Measurements from ENCODE around the gene TYW1B.
"Not testable (repeated sequence)": the region's sequence is repeated elsewhere in the genome, so short reads cannot be mapped to it uniquely, and the experiment has no call there.

The TYW1B gene

DNA sequence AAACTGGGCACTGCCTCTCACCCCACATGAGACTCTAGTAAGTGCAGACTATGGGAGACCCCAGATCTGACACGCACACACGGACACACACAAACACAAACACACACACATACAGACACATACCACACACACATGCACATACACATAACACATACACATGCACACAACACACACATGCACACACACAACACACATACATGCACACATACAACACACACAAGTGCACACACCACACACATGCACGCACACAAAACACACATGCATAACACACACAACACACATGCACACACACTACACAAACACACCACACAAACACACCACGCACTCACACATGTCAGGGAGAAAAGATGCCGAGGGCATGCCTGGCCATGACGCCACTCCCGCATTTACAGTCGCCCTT lies 205.5 kb downstream of the TYW1B start:
- DNase-seq = no peak

DNA sequence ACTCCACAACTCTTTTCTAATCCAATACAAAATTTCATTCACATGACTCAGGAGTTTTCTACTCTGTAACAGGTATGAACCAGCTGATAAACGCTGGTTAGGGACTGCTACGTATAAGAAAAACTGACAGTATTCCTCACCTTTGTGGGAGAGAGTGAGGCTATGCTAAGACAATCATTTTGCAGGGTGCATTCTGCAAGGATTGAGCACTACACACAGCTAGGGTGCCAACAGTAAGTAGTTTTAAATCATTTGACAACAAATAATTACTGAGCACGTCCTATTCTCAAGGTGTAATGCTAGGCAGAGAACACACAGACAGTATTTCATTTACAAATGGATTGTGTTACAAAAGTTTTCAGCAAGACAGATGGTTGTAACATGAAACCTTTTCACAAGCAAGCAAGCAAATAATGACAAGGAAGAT lies 206.2 kb downstream of the TYW1B start:
- not testable (repeated sequence) for DNase-seq

DNA sequence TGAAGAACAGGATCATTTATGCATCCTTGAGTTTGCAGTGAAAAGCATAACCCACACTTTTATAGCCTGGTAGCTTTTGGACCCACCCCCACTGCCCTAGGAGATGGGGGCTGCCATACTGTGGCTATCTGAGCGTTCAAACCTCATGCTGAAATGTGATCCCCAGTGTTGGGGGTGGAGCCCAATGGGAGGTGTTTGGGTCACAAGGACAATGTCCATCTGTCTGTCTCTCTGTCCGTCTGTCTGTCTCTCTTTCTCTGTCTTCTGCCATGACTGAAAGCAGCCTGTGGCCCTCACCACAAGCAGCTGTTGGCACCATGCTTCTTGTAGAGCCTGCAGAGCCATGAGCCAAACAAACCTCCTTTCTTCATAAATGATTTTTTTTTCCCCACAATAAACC lies 207.1 kb downstream of the TYW1B start:
- not testable (repeated sequence) for DNase-seq

DNA sequence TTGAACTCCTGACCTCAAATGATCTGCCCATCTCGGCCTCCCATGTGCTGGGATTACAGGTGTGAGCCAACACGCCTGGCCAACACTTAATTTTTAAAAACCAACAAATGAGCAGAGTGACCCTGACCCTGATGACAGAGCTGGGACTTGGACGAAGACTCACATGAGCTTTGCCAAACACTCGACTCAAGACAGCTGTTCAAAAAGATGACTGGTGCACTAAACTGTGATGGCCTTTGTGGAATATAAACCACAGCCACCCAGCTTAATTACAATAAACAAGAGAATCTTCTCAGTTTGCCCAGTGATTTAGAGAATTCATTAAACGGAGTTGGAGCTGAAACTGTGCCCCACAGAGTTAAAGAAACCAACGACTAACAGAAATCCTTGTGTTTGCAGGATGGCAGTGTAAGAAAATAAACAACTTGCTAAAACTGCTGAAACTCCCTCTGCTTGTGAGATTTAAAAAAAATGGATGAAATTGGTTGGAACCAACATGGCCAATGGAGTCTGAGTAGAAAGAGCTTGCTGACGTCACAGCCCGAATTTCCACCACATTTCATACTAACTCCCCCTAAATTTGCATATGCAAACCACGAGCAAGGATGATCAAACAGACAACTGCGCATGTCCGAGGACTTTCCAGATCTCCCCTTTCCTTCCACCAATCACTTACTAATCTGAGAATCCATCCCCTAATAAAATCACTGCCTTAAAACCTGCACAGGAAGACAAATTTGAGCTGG lies 209.4 kb downstream of the TYW1B start:
- DNase-seq = not testable (repeated sequence)

DNA sequence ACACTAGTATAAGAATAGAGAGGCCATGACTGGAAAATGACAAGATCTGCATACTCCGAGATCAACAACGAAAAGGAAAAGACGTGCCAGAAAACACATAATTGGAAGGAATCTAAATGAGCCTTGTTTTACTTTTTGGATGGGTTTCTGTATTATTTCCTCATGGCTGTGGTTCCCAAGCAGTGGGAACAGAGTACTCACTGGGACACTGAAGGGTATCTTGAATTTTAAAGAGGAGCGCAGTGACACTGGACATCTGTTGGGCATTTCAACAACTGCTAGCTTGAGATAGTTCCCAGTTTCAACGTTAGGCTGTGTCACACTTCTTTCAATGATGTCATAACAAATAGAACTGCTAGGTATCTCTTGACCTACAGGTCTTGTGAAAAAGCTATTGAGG lies 218.2 kb downstream of the TYW1B start:
- not testable (repeated sequence) for DNase-seq

DNA sequence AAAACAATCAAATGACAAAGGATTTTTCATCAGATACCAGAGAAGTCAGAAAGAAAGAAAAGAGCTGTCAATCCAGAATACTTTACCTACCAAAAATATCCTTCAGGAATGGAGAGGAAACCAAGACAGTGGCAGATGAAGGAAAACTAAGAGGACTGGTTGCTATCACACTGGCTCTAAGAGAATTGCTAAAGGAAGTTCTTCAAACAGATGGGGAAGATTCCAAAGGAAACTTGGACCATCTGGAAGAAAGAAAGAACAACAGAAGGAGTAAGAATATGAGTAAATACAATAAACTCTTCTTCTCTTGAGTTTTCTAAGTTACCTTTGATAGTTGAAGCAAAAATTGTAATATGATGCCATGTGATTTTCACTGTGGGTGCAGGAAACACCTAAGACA lies 220.0 kb downstream of the TYW1B start:
- not testable (repeated sequence) for DNase-seq

DNA sequence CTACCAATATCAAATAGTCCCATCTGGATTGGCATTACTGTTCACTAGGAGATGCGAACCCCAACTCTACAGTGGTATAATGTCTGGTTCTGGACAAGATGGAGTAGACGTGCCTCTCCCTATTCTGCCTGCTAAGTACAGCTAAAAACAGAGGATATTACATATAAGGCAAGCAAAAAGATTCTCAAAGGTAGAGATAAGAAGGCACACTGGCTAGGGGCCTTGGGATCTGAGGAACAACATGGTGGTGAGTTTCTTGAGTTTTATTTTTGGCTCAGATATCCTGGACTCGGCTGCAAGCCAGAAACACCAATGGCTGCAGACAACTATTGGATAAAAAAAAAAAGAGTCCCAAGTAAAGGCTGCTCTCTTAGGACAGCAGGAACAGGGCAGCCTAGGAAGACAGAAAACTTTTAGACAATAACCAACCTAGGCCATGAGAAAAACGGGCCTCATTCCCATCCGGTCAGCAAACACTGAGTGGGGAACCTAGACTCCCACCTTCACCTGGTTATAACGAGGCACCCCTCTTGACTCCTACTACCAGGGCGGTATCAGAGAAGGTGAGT lies 222.1 kb downstream of the TYW1B start:
- DNase-seq = not testable (repeated sequence)

DNA sequence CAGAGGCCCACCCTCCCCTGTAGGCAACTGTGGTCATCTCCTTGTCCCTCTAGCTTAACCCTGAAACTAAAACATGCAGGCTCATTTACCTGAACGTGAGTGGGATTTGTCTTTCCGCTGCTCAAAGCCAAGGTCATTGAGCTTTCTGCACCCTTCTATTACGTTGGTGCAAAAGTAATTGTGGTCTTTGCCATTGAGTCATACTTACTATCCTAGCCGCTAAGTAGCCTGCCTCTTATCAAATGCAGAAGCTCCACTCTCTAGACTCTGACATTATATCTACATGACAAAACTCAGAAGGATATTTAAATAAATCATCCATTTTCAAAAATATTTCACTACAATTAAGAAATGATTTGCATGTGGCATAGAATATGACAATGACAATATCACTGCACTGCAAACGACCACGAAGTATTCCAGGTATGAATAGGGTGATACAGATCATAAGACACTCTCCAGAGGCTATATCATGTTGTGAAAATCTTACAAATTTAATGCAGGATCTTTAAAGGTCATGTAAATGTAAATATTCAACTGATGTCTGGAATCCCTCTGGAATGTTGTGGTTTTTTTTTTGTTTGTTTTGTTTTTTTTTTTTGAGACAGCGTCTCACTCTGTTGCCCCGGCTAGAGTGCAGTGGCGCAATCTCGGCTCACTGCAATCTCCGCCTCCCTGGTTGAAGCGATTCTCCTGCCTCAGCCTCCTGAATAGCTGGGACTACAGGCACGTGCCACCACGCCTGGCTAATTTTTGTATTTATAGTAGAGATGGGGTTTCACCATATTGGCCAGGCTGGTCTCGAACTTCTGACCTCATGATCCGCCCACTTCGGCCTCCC lies 223.0 kb downstream of the TYW1B start:
- DNase-seq = not testable (repeated sequence)

DNA sequence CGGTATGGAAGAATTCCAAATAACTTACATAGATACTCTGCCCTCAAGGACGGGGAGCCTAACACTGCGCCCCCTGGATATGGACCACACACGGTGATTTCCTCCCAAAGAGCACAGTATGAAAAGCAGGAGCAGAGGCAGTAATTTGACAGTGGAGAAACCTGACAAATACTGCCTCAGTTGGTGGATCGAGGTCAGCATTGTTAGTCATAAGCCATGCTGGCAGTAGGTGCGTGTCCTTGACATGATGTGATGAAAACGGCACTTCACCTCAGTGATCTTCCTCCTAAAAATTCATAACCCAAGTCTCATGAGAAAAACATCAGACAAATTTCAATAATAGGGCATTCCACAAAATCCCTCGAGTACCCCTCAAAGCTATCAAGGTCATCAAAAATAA lies 224.5 kb downstream of the TYW1B start:
- not testable (repeated sequence) for DNase-seq

DNA sequence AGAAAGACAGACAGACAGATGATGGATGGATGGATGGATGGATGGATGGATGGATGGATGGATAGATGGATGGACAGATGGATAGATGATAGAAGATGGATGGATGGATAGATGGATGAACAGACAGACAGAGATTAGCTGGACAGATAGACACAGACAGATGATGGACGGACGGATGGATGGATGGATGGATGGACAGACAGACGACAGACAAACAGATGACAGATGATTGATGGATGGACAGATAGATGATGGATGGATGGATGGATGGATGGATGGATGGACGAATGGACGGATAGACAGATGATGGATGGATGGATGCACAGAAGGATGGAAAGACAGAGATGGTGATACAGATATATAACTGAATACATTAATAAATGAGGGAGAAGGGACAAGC lies 224.9 kb downstream of the TYW1B start:
- DNase-seq = no peak

DNA sequence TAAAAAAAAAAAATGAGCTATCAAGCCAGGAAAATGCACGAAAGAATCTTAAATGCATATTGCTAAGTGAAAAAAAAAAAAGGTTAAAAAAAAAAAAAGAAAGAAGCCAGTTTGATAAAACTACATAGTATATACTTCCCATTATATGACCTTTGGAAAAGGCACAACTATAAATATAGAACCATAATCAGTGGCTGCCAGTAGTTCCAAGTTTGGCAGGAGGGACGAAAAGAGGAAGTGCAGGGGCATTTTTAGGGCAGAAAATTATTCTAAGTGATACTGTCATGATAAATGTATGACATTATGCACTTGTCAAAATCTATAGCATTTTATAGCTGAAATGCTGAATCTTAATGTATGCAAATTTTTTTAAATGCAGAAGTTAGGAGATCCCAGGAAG lies 226.3 kb downstream of the TYW1B start:
- DNase-seq = not testable (repeated sequence)

DNA sequence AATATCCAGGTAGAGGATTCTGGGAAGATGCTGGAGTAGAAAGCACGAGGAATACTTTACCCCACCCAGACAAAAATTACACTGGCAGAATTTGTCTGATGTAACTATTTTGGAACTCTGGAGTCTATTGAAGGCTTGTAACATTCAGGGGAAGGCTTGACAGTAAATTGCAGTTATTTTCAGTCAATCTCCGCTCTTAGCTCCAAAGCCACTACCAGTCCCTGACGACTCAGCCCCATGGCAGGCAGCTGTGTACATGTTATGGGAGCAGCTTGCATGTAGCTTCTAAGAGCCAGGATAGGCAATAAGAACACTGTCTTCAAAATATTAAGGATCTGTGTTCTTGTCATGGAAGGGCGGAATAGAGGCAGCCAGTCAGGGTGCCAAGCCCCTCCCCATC lies 238.0 kb downstream of the TYW1B start:
- DNase-seq = not testable (repeated sequence)

DNA sequence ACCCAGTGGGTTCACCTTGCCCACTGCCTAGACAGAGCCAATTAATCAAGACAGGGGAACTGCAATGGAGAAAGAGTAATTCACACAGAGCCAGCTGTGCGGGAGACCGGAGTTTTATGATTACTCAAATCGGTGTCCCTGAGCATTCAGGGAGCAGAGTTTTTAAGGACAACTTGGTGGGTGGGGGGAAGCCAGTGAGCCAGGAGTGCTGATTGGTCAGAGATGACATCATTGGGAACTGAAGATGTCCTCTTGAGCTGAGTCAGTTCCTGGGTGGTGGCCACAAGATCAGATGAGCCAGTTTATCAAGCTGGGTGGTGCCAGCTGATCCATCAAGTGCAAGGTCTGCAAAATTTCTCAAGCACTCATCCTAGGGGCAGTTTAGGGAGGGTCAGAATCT lies 240.7 kb downstream of the TYW1B start:
- not testable (repeated sequence) for DNase-seq

DNA sequence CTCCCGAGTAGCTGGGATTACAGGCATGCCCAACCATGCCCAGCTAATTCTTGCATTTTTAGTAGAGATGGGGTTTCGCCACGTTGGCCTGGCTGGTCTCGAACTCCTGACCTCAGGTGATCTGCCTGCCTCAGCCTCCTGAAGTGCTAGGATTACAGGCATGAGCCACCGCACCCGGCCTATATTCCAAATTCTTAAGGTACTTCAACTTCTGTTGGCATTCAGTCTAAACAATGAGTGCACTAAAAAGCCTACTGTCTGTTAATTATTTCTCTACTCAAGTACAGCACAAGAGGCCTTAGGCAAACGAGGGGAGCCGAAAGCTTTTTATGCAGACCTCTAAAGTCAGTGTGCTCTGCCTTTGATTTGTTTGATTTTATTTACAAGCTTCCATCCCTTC lies 243.4 kb downstream of the TYW1B start:
- DNase-seq = not testable (repeated sequence)

DNA sequence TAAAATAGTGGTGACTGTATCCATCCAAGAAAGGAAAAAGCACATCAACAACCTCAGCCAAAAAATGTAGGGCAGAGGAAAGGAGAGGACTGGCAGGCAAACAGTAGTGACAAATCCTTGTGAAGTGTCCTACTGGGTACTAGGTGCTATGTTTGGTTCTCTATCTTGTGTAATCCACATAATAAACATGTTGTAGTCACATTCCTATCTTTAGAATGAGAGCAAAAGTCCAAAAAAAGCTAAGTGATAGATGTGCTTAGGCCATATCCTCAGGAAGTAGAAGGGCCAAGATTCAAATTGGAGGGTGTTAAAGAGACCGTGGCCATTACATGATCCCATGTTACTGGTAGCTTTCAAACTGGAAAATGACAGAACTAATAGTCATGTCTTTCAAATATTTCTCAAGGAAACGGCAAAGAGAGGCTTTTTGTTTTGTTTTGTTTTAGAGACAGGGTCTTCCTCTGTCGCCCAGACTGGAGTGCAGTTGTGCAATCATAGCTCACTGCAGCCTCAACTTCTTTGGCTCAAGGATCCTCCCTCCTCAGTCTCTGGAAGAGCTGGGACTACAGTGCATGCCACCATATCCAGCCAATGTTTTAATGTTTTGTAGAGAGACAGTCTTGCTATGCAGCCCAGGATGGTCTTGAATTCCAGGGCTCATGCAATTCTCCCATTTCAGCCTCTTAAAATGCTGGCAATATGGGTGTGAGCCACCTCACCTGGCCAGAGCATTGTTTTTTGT lies 244.2 kb downstream of the TYW1B start:
- DNase-seq = not testable (repeated sequence)

DNA sequence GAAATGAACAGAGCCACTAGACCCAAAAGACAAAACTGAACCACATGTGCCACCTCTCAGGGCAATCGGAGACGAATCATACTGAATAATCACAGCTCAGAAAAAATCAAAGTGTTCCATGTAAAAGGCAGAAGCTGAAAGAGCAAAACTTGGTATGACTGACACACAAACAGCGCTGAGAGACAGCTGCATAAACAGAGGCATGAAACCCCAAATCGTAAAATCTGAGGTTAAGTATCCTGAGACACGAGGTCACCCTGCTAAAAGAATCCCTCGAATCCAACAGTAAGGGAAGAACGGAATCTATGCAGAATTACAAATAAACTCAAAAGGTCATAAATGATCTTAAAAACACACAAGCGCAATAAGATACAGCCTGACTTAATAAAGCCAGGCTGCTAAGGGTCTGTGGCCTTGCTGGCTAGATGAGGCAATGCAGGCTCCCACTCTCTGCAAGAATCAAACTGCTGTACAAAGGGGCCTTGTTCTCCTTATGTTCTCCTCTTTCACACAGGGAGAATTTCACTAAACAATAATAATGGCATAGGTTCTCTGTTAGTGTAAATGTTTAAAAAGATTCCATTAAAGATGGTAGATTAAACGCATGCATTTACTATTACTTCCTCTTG lies 247.7 kb downstream of the TYW1B start:
- not testable (repeated sequence) for DNase-seq

DNA sequence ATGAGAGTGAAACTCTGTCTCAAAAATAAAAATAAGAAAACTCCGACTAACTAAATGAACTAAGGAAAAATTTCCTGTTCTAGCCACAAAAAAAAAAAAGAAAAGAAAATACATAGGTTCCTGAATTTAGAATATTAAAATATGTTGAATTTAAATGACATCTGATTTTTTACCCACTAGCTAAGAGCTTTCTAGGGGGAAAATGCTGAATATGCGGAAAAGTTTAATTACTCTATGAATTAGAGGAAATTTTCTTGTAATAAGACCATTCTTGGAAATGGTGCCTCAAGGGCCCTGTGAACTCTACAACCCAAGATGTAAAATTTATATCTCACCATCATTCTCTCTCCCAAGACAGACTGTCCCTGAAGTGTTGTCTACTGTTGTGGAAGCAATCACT lies 250.9 kb downstream of the TYW1B start:
- no peak for DNase-seq

DNA sequence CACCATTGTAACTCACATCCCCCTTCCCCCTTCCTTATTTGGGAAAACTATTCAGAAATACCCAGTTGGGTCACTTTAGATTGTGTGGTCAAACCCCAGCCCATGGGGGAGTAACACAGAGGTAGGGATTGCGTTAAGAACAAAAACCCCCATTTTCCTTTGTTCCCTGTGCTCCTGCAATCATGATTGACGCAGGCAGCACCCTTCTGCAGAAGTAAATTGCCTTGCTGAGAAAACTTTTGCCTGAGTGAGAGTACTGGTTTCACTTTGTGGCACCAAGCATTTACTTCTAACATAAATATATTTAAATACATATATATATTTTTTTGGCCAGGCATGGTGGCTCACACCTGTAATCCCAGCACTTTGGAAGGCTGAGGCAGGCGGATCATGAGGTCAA lies 266.0 kb downstream of the TYW1B start:
- DNase-seq = not testable (repeated sequence)

DNA sequence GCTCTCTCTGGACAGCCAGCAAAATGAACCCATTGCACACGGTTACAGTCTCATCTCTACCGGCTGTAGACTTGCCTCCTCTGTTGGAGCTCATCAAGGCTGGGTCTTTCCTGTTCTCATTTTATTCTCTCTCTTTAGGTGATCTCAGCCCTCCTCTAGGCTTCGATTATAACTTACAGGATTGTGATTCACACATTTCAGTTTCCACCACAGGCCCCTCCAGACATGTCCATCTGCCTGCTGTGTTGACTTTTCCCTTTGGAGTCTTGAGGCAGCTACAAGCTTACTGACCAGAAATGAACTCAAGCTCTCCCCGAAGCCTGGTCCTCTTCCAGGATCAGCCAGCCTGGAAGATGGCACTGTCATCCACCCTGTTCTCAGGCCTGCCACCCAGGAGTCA lies 268.5 kb downstream of the TYW1B start:
- DNase-seq = not testable (repeated sequence)

DNA sequence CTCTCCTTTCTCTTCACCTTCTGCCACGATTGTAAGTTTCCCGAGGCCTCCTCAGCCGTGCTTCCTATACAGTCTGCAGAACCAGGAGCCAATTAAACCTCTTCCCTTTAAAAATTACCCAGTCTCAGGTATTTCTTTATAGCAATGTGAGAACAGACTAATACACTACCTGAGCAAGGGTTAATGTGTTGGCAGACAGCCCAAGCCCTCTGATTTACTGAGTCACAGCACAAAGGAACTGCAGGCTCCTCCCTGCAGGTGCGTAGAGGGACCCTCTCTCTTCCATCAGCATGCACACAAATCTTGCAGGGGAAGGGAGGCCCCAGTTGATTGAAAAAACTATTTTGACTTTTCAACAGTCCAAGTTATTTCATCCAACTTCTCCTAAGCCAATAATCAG lies 271.3 kb downstream of the TYW1B start:
- not testable (repeated sequence) for DNase-seq

DNA sequence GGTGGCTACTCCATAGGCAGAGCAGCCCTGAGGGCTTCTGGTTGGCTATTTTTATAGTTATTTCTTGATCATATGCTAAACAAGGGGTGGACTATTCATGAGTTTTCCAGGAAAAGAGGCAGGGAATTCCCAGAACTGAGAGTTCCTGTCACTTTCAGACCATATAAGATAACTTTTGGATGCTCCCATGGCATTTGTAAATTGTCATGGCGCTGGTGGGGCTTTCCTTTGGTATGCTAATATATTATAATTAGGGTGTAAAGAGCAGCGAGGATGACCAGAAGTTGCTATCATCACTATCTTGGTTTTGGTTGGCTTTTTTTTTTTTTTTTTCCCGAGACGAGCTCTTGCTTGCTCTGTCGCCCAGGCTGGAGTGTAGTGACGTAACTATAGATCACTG lies 272.8 kb downstream of the TYW1B start:
- DNase-seq = not testable (repeated sequence)

DNA sequence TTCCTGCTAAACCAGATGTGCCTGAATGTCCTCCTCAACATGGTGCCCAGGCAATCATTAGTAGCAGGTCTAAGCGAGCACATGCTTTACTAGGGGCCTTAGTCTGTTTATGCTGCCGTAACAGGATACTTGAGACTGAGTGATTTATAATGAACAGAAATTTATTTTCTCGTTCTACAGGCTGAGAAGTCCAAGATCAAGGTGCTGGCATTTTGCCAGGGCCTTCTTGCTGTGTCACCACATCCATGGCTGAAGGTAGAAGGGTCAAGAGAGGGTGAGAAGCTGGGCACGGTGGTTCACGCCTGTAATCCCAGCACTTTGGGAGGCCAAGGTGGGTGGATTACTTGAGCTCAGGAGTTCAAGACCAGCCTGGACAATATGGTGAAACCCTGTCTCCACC lies 273.6 kb downstream of the TYW1B start:
- not testable (repeated sequence) for DNase-seq
